Measurements from ENCODE around the gene MCMBP. TPM values are rescaled to one million over a fixed set of nuclear protein-coding genes. Genes with fewer than 3 reads are reported as not detected.
A peak's percentile ranks its signal among the peaks of the same experiment; 100 is the strongest.

The MCMBP gene
- total RNA-seq: 42.9 to 45.1 TPM (median 44.0 TPM) in 3 replicates

DNA sequence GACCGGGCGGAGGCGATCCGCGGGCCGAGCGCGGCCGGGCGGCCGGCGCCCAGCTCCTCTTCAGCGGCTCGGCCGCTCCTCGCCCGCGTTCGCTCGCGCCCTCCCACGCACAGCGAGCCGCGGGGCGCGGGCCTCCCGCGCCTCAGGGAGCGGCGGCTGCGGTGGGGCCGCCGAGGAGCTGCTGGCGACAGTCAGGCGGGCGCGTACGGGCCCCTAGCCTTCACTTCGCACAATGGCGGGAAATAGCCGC, at the start of gene MCMBP:
Gene MCMBP (minus strand): TSS at position 234 of the 250 bp plus-strand sequence. CDS start 259 bp downstream, outside the sequence.
- peaks cover 32% of the 10 kb centered on the region for H3K4me1 Mint-ChIP-seq
- no peak for DNase-seq (ENCODE audit: low spot score in 2 of 2, unreplicated experiment in 2 of 2)
- H3K27ac Mint-ChIP-seq: peak within 1 kb of the TSS; percentile 97

GRCh38 chr10:119919826-119920225, 47.2 kb upstream of the MCMBP start:
- Mint-ChIP-seq H3K4me1 (no peaks in the 10 kb centered on the region), H3K27me3 (ENCODE audit: low read depth) (no peaks in the 10 kb centered on the region), H3K27ac (no peak overlapping the region), H3K36me3 (peaks cover 34% of the 10 kb centered on the region), H3K9me3 (no peaks in the 10 kb centered on the region), H3K4me3 (no peak overlapping the region)
- no peak for DNase-seq (ENCODE audit: low spot score in 2 of 2, unreplicated experiment in 2 of 2)
- TF ChIP-seq CTCF (IDR thresholded peaks at IDR 0.05; ENCODE audit: unreplicated experiment): no peak

More for the DNA sequence above, at the start of gene MCMBP:
- no peaks in the 10 kb centered on the region for H3K27me3 Mint-ChIP-seq (ENCODE audit: low read depth)
- H3K4me3 Mint-ChIP-seq: peak within 1 kb of the TSS; percentile 88
- no peaks in the 10 kb centered on the region for H3K9me3 Mint-ChIP-seq
- TF ChIP-seq CTCF (IDR thresholded peaks at IDR 0.05; ENCODE audit: unreplicated experiment): no peak
- H3K36me3 Mint-ChIP-seq: no peaks in the 10 kb centered on the region

GRCh38 chr10:119919271-119919670, 46.6 kb upstream of the MCMBP start:
- H3K36me3 Mint-ChIP-seq: peaks cover 36% of the 10 kb centered on the region
- H3K9me3 Mint-ChIP-seq: no peaks in the 10 kb centered on the region
- no peaks in the 10 kb centered on the region for H3K27me3 Mint-ChIP-seq (ENCODE audit: low read depth)
- H3K4me3 Mint-ChIP-seq: no peak overlapping the region
- H3K27ac Mint-ChIP-seq: no peak overlapping the region
- TF ChIP-seq CTCF (IDR thresholded peaks at IDR 0.05; ENCODE audit: unreplicated experiment): no peak
- no peaks in the 10 kb centered on the region for H3K4me1 Mint-ChIP-seq
- no peak for DNase-seq (ENCODE audit: low spot score in 2 of 2, unreplicated experiment in 2 of 2)

DNA sequence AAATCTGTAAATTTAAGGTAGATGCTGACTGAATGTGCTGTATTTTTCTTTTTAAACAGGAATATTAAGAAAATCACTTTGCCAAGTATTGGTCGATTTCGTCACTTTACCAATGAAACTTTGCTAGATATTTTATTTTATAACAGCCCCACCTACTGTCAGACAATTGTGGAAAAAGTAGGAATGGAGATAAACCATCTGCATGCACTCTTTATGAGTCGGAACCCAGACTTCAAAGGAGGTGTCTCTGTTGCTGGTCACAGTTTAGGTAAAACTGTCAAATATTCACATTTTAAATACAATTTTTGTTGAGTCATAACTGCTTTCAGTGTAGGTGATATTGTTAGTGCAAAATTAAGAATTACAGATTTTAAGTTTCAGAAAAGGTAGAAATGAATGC, 45.1 kb upstream of the MCMBP start:
- DNase-seq (ENCODE audit: low spot score in 2 of 2, unreplicated experiment in 2 of 2): no peak
- Mint-ChIP-seq H3K27ac (no peak overlapping the region), H3K36me3 (peaks cover 35% of the 10 kb centered on the region), H3K4me1 (no peaks in the 10 kb centered on the region), H3K9me3 (no peaks in the 10 kb centered on the region), H3K4me3 (no peak overlapping the region), H3K27me3 (ENCODE audit: low read depth) (no peaks in the 10 kb centered on the region)
- no peak for TF ChIP-seq CTCF (IDR thresholded peaks at IDR 0.05; ENCODE audit: unreplicated experiment)

GRCh38 chr10:119910689-119911088, 38.0 kb upstream of the MCMBP start:
- no peak overlapping the region for H3K4me3 Mint-ChIP-seq
- H3K27me3 Mint-ChIP-seq (ENCODE audit: low read depth): no peaks in the 10 kb centered on the region

More at GRCh38 chr10:119910689-119911088, 38.0 kb upstream of the MCMBP start:
- DNase-seq (ENCODE audit: low spot score in 2 of 2, unreplicated experiment in 2 of 2): no peak
- no peak overlapping the region for H3K27ac Mint-ChIP-seq
- H3K9me3 Mint-ChIP-seq: no peaks in the 10 kb centered on the region
- no peaks in the 10 kb centered on the region for H3K4me1 Mint-ChIP-seq
- peaks cover 22% of the 10 kb centered on the region for H3K36me3 Mint-ChIP-seq
- no peak for TF ChIP-seq CTCF (IDR thresholded peaks at IDR 0.05; ENCODE audit: unreplicated experiment)

Measured in mesothelial cell of epicardium (in vitro differentiated cells).